NOMO-1 (cell line): ENCODE measurements around the gene PSMB1.

Experiments used
- DNase-seq, 2 experiments: peaks; one replicate each; lab custom pipeline; 2025; ENCODE audit not compliant: unreplicated experiment in 2 of 2; lab: John Stamatoyannopoulos, UW

PSMB1 gene

DNA sequence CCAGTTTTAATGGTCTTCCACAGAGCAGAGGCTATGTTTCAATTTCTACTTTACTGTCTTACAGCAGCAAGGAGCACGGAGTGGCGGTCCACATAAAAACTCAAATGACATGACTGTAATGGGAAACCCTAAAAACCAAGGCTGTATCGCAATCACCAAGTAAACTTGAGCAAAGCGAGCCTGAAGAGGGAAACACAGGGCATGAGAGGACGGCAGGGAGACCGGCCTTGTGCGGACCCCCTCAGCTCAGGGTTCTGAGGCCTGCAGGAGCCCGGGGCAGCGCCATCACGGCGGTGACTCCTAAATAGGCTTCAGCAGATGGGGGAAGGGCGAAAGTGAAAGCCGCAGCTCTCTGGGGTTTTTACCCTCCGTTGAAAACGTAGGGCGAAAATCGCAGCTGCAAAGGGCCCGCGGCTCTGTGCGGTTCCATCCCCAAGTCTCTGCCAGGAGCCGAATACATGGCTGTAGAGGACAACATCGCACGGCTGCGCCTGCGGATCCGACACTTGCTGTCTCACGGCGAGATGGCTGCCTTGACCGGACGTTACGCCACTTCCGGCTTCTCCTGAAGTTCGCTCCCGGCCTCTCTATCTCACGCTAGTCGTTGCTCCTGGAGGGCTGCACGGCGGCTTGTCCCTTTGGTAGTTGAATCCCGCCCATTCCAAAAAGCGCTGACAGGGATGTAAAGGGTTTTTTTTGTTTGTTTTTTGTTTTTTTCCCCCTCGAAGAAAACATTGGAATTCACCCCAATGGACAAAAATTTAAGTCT is at the start of gene PSMB1:
Gene PSMB1, minus strand, starts transcription at position 543 of the 769 bp plus-strand sequence. Its CDS starts 65 bp downstream, at position 478.
- DNase-seq: peak; percentile 78 to 87

DNA sequence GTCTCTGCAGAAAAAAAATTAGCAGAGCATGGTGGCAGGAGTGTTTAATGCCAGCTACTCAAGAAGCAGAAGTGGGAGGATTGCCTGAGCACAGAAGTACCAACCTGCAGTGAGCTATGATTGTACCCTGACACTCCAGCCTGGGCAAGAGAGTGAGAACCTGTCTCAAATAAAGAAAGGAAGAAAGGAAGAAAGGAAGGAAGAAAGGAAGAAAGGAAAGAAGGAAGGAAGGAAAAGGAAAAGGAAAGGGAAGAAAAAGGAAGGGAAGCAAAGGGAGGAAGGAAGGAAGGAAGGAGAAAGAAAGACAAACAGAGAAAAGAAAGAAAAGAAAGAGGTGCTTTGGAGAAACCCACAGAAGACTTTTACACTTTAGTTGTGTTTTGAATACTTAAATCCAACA is 44.2 kb upstream of the PSMB1 start:
- no peak for DNase-seq

DNA sequence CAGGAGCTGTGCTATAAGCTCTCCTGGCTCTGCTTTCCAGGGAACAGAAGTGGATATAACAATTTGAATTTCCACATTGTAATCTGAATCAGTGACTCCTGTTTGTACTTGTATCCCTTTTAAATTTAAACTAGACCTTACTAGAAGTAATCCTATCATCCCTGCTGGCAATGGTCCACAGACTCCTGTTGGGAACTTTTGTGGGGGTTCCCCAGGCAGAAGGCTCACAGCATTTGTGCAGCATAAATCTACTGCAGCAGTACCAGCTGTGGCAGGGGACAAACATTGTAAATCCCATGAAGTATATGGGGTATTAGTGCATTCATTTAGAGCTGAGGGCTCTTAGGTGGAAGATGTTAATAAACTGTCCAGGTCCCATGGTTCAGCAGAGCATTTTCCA is 43.3 kb upstream of the PSMB1 start:
- no peak for DNase-seq

DNA sequence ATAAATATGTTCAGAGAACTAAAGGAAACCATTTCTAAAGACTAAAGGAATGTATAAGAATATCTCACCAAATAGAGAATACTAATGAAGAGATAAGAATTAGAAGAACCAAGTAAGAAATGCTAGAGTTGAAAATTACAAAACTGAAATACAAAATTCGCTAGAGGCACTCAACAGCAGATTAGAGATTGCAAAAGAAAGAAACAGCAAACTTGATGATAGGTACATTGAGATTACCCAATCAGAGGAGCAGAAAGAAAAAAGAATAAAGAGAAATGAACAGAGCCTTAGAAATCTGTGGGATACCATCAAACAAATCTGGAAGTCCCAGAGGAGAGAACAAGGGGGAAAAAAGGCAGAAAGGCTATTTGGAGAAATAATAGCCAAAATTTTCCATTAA is 37.6 kb upstream of the PSMB1 start:
- no peak for DNase-seq

DNA sequence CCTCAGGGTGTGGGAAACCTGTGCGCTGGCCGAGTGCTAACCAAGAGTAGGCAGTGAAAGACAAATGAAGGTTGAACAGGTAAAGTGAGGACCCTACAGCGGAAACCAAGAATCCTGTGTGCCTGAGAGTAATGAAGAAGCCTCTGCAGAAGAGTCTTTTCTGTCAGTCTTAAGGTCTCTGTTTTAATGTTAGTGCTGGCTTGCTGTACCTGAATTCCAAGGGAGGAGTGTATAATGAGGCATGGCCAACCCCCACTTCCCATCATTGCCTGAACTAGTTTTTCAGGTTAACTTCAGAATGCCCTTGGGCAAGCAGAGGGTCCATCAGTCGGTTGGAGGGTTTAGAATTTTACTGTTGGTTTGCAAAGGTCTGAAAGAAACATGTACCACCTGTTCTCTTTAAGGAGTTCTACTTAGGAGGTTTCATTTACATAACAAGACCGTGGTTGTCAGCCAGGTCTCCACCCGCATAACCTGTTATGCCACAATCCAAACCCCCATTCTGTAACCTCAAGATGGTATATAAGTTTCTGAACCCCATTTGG is 31.9 kb upstream of the PSMB1 start:
- no peak for DNase-seq

DNA sequence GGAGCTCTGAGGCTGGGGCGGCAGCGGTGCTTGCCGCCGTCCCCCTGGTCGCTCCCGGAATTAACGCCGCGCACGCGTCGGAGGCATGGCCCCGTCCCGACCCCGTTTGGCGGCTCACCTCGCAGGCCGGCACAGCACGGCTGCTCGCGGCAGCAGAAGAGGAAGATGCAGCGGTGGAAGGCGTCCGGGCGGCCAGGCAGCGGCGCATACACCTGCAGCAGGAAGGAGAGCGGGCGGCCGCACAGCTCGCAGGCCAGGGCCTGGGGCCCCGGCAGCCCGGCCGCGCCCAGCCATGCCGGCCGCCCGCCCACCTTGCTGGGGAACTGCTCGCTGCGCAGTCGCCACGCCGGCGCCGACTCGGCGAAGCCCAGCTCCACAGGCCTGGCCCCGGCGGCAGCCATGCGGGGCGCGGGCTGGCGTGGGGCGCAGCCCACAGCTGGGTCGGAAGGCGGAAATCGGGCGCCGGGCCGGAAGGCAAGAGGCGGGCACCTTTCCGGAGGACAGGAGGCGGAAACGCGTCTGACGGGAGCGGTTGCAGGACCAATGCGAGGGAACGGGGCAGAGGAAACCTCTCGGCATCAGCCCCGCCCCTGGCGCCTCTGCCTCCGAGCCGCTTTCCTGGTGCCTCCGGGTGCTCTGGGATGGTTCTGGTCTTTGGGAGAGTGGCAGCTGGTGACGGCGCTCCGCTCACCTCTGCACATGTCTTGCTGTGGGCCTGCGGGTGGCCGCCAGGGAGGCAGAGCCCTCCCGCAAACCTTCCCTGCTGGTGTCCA is 31.3 kb upstream of the PSMB1 start, which contains the start of gene PDCD2:
Gene PDCD2, minus strand, starts transcription at position 457 of the 773 bp plus-strand sequence. Its CDS starts 56 bp downstream, at position 401.
- DNase-seq: peak; percentile 93 to 94

DNA sequence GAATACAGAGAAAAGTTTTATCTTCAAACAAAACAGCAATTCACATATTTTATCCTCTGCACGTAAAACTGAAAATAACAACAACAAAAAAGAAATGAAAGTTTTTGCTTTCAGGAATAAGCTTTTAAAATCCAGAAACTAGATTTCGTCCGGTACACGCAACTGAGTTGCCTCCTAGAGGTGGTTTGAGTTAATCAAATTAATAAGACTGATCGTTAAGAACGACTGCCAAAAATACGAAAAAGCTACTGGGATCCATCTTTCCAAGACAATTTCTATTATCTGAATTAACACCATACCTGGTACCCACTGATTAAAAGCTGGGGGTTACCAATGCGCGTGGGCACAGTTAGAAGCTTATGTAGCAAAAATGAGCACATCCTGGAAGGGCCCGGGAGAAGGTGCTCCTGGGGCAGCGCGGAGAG is 30.7 kb upstream of the PSMB1 start:
- peak in 1 of 2 experiments; percentile 39 for DNase-seq

DNA sequence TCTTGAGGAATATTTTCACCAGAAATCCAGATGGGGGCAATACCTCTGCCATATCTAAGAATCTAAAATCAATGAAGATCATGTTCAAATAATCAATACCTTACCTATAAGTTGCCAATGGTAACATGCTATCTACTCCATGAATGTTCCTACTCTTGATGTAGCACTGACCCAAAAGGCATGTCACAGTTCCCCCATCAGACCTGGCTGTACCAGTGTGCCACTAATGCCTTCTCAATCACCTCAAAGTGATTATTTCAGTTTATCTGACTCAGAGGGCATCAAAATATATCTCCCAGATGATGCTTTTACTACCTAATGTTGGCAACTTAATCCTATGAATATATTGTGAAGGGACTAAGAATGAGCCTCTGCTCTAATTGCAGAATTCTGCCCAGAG is 25.8 kb upstream of the PSMB1 start:
- no peak for DNase-seq

DNA sequence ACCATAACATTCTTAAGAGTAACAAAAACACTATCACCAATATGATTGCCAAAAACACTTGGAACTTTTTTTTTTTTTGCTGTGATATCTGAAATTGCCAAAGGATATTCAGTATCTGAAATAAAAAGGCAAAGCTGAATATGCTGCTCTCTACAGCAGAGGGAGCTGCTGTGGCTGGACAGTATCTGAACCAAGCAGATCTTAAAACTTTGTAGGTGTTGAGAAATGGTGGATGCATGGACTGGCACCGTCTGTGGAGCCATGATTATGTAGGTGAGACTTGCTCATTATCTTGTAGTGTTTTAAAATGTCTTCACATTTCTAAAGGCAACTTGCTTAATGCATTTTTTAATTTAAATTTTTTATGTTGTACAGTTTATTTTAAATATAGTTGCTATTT is 22.1 kb upstream of the PSMB1 start:
- no peak for DNase-seq

DNA sequence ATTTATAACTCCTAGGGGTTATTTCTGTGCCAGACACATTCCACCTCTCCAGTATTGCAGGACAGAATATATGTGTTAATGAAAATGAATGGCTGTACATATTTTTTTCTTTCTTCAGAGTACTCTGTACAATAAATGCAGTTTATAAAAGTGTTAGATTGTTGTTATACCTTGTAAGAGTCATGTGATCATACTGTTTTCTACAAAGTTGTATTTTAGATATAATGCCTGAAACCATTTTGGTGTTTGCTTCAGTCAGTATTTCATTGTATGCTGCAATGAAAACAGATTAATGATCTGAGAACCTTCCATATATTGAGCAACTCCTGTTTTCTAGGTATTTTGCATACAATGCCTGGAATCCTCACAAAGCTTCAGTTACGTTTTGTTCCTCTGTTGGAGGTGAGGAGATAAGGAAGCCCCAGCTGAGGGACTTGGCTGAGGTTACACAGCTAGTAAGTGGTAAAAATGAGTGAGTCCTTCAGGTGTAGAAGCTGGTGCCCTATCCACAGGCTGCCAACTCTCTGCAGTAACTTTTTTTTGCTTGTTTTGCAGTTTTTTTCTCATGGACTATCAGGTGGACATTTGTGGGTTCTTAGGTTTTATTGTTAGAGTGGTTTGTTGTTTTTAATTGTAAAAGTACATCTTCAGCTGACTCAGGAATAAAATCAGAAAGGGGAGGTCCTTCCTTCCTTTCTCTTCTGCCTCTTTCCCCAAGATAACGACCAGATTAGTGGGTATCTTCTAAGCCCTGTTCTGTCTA is 19.8 kb upstream of the PSMB1 start:
- no peak for DNase-seq

DNA sequence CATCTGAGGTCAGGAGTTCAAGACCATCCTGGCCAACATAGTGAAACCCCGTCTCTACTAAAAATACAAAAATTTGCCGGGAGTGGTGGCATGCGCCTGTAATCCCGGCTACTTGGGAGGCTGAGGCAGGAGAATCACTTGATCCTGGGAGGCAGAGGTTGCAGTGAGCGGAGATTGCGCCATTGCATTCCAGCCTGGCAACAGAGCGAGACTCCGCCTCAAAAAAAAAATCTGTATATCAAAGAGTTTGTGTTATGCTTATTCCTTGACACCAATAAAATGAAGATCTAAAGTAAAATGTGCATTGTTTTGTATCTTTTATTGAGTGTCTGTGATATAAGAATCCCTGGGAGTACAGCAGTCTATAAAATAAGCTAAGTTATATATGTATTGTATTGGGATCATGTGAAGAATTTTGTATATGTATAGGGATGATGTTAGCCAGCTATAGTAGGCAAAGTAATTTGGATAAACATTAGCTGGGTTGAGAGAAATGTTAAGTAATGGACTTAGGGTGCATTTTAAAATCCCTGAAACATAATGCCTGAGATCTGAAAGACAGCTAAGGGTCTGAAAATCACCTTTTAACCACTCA is 11.9 kb upstream of the PSMB1 start:
- DNase-seq: no peak

DNA sequence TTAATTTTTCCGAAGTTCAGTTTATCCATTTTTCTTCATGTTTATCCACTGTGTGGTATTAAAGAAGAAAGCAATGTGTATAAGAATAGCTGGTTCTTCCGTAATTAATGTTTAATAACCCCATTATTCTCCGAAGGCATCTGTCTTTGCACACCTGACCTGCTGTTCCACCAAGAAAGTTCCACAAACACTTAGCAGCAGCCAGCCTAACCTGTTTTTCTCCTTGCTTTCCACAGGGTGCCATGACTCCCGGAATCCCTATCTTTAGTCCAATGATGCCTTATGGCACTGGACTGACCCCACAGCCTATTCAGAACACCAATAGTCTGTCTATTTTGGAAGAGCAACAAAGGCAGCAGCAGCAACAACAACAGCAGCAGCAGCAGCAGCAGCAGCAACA is 8.4 kb upstream of the PSMB1 start:
- DNase-seq: no peak

DNA sequence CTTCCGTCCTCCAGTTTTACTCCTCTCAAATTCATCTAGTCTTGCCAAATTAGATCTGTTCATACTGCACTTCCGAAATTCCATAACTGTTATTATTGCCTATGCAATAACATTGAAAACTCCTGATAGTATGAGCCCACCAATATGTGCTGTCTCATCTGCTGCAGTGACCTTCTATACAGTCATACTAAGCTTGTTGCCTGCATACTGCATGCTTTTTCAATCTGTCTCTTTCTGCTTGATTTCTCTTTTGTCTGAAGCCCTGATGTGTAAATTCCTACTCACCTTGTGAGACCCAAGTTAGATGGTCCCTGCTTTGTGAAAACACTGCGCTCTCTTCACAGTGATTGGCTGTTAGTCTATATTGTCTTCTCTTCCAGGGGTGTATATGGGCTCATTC is 2.2 kb upstream of the PSMB1 start:
- no peak for DNase-seq

DNA sequence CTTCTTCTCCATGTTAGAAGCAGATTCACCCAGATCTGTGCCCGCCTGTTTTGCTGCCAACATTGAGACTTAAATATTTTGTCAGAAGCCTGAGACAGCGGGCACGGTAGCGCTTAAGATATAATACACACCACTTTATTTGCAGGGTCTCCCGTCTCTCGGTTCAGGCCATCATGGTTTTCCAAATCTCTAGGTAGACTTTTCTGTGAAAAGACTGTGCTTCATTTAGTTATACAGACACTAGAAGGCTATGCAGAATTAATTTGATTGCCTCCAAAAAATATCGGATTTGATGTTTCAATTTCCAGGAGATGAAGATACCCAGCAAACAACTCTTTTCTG is 1.7 kb upstream of the PSMB1 start:
- DNase-seq: no peak

DNA sequence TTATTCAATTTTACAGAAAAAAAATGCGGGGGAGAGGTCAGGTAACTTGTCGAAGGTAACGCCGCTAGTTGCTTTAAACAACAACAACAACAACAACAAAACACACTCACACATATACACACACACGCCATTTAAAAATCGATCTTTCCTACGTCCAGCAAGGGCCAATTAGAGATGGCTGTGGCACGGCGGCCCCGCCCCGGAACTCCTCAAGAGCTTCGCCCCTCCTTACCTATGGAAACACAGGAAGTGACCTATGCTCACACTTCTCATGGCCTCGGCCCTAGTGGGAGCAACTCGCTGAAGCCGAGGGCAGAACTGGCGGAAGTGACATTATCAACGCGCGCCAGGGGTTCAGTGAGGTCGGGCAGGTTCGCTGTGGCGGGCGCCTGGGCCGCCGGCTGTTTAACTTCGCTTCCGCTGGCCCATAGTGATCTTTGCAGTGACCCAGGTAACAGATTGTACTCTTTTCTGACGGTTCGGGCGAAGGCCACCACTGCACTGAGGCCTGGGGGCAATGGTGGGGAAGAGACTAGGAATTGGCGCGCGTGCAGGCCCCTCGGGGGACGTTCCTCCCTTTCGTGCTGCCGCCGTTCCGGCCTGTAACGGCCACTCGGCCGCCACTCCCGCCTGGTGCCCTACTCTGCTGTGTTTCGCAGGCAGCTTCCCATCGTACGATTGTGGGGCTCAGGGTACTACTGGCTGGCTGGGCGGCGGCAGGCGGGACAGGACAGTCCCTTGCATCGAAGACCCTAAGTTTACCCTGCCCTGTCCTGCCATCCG is 1.1 kb upstream of the PSMB1 start, which contains the start of gene TBP:
Gene TBP, plus strand, starts transcription at position 357 of the 783 bp plus-strand sequence. CDS start 2,661 bp downstream, outside the sequence.
- DNase-seq: peak; percentile 96 to 97

DNA sequence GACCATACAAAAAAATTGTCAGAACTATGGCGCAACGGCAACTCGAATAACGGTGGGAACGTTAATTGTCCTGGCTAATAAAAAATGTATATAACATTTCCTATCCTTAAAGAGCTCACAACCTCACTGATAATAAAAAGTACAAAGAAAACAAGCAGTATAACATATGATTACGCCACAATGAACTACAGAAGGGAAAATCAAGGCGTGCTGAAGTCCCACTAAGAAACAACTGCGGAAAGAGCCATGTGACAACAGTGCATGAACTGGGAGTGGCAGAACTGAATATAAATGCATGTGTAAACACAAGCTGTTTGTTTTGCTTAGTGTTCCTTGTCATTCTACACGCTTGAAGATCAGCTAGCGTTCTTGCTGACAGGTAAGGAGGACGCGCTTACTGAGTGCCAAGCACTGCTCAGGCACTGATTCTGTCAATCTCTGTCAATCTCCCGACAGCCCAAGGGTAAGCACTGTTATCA is 466 bp upstream of the PSMB1 start:
- peak; percentile 44 to 81 for DNase-seq

DNA sequence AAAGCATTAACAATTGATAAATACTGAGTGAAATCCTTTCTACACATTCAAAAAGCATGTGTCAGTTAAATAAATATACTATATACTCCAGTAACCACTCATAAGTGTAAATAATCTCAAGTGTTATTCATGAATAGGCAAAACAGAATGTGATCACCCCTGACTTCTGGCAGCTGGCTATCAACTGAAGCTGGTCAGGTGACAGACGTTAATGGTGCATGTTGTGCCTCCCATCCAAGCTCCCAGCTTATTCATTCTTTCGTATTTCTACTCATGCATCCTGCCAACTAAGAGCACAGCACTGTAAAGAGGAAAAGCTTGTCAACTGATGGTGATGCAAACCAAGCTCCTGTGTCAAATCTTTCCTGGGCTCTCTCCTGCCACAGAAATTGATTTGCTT is 7.7 kb downstream of the PSMB1 start:
- DNase-seq: no peak

DNA sequence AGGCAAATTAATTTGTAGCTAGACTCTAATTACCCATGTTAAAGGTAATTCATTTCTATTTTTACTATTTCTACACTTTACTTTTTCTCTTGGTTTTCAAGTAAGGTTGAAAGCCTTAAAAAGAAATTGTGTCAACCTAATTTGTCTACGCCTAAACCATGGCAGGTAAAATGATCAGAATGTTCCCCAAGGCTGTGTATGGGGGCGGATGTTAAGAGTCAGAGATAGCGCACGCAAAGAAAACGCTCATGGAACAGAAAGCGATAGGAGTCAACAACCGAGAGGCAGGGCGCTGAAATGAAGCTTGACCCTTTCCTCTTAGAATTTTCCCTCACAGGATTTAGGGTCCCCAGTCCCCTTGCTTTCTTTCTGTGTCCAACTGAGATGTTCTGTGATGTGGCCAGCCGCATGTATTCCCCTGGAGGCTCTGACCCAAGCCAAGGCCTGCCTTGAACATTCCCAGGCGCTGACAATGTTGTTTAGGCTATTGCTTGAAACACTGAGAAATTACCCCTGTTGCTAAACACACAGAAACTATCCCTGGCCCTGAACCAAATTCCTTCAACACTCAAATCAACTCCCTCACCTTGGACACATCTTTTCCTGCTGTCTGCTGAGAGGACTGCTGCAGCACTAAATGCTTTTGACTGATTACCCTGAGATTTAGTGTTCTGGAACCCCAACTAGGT is 10.9 kb downstream of the PSMB1 start:
- DNase-seq: no peak

DNA sequence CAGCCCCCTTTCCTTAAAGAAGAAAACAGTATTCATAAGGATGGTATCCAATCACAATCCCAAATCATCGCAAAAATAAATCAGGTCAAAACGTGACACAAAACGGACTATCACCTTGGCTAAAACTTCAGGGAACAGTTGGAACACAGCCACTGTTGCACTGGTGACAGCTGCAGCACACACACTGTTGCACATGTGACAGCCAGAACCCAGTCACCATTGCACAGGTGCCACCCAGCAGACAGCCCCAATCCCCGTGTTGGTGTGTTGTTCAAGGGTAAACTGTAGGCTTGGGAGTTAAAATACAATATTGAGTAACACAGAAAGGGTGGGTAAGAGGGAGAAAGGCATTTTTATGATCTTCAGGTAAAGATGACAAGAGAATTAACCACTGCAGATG is 15.8 kb downstream of the PSMB1 start:
- no peak for DNase-seq
